Neuronal stem cell (in vitro differentiated cells): ENCODE measurements around the gene SMTNL2.

Experiments
- DNase-seq: peaks from one replicate; pipeline ENCODE4 v3.0.0-alpha.2; 2013; ENCODE audit warnings: low spot score
- H2AFZ ChIP-seq: one replicate; pipeline ENCODE4 v1.6.1; 2013; ENCODE audit warnings: mild to moderate bottlenecking, low read length, inconsistent platforms
- H2AK5ac ChIP-seq: 2 replicates; pipeline ENCODE4 v1.6.1; 2013; ENCODE audit warnings: low read depth, mild to moderate bottlenecking, inconsistent platforms, low read length, moderate library complexity, mixed read lengths
- H2BK120ac ChIP-seq: 2 replicates; pipeline ENCODE4 v1.6.1; 2013; ENCODE audit warnings: low read depth, mild to moderate bottlenecking, inconsistent platforms, low read length, moderate library complexity, mixed read lengths
- H2BK12ac ChIP-seq: one replicate; pipeline ENCODE4 v1.6.1; 2013; ENCODE audit warnings: low read length, inconsistent platforms
- H2BK15ac ChIP-seq: 2 replicates; pipeline ENCODE4 v1.6.1; 2013; ENCODE audit warnings: mild to moderate bottlenecking, low read length, inconsistent platforms, mixed read lengths
- H2BK5ac ChIP-seq: one replicate; pipeline ENCODE4 v1.6.1; 2013; ENCODE audit warnings: inconsistent platforms, mild to moderate bottlenecking, low read length, moderate library complexity
- H3K14ac ChIP-seq: one replicate; pipeline ENCODE4 v1.6.1; 2013; ENCODE audit warnings: low read length, inconsistent platforms
- H3K18ac ChIP-seq: 2 replicates; pipeline ENCODE4 v1.6.1; 2013; ENCODE audit warnings: low read length, inconsistent platforms
- H3K23ac ChIP-seq: 2 replicates; pipeline ENCODE4 v1.6.1; 2013; ENCODE audit warnings: low read depth, mild to moderate bottlenecking, mixed read lengths, low read length, inconsistent platforms; ENCODE audit not compliant: poor library complexity
- H3K27ac ChIP-seq: replicated peaks from 3 replicates; pipeline ENCODE4 v1.5.1; 2013; ENCODE audit warnings: low read length, inconsistent platforms
- H3K27me3 ChIP-seq, 3 experiments: 2 replicates each; pipeline ENCODE4 v1.6.1; 2013; ENCODE audit warnings: low read length in 3 of 3, mild to moderate bottlenecking in 2 of 3, inconsistent platforms in 1 of 3, low read depth in 1 of 3, mixed read lengths in 1 of 3, moderate library complexity in 1 of 3; ENCODE audit not compliant: control insufficient read depth in 3 of 3, insufficient read depth in 3 of 3
- H3K36me3 ChIP-seq, 2 donors: replicated peaks in 1 of 2; 2 replicates each; pipeline ENCODE4 v1.6.1; 2013; ENCODE audit warnings: low read length in 2 of 2; ENCODE audit not compliant: control insufficient read depth in 2 of 2, insufficient read depth in 2 of 2
- H3K4ac ChIP-seq: 2 replicates; pipeline ENCODE4 v1.6.1; 2013; ENCODE audit warnings: inconsistent platforms, mild to moderate bottlenecking, low read length, moderate library complexity
- H3K4me1 ChIP-seq, 2 donors: 1 replicate in 1 of 2; 2 replicates in 1 of 2; pipeline ENCODE4 v1.6.1; 2013; ENCODE audit warnings: low read length in 2 of 2, low read depth in 1 of 2; ENCODE audit not compliant: control insufficient read depth in 2 of 2, insufficient read depth in 1 of 2
- H3K4me2 ChIP-seq: one replicate; pipeline ENCODE4 v1.6.1; 2013; ENCODE audit warnings: mild to moderate bottlenecking, low read length, inconsistent platforms; ENCODE audit not compliant: insufficient read depth, poor library complexity, severe bottlenecking
- H3K4me3 ChIP-seq, 2 donors: 2 replicates each; pipeline ENCODE4 v1.5.1; 2013; ENCODE audit warnings: low read length in 2 of 2, mild to moderate bottlenecking in 2 of 2, inconsistent platforms in 1 of 2, moderate library complexity in 1 of 2
- H3K79me1 ChIP-seq: one replicate; pipeline ENCODE4 v1.6.1; 2013; ENCODE audit warnings: low read depth, mild to moderate bottlenecking, inconsistent platforms, low read length, moderate library complexity
- H3K9ac ChIP-seq: one replicate; pipeline ENCODE4 v1.6.1; 2013; ENCODE audit warnings: mild to moderate bottlenecking, low read depth, low read length, inconsistent platforms; ENCODE audit not compliant: poor library complexity
- H3K9me3 ChIP-seq, 2 donors: replicated peaks in 1 of 2; 2 replicates each; pipeline versions ENCODE3 to v1.6.1; 2013; ENCODE audit warnings: low read length in 2 of 2, mild to moderate bottlenecking in 2 of 2, inconsistent platforms in 1 of 2, low read depth in 1 of 2, mixed read lengths in 1 of 2, moderate library complexity in 1 of 2; ENCODE audit not compliant: control insufficient read depth in 2 of 2, insufficient read depth in 1 of 2
- H4K8ac ChIP-seq: one replicate; pipeline ENCODE4 v1.6.1; 2013; ENCODE audit warnings: low read depth, mild to moderate bottlenecking, inconsistent platforms, low read length, moderate library complexity
- H4K91ac ChIP-seq: one replicate; pipeline ENCODE4 v1.6.1; 2013; ENCODE audit warnings: low read length, low read depth, mild to moderate bottlenecking, inconsistent platforms; ENCODE audit not compliant: poor library complexity
- WGBS, 2 donors: extraction: QIAGEN DNeasy Blood & Tissue Kit; methylation state at CpG; one replicate each; pipeline ENCODE4 v1.1.7; 2013; ENCODE audit warnings: missing lambda C conversion rate in 2 of 2, mixed read lengths in 1 of 2; ENCODE audit not compliant: insufficient read length in 2 of 2, insufficient replicate concordance in 1 of 2; ENCODE audit errors: extremely low coverage in 2 of 2; 5-methylcytosine and 5-hydroxymethylcytosine counted together

Gene SMTNL2

DNA sequence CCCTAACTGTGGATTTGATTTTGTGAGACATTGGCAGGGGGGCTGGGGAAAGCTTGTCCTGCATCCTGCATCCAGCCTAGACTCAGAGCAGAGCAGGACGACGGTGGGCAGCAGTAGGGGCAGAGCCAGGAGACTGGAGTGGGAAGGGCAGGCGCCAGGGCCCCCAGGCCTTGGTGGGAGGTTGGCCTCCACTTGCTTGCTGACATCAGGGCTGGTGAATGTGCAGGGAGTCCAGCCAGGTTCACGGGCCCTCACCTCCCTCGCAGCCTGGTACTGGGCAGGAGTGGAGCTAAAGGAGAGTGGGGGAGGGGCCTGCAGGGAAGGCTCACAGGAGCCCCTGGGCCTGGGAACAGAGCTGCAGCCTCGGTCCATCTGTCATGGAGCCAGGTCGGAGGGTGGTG is 2.2 kb upstream of the SMTNL2 start:
- Histone ChIP-seq H3K36me3 (no peaks in the 10 kb centered on the region), H3K14ac (peak overlapping the region; percentile 71), H3K9me3 (peaks cover 0 to 2% of the 10 kb centered on the region in 2 donors), H3K4me2 (no peak overlapping the region), H2BK120ac (peak overlapping the region; percentile 54), H2BK12ac (peak overlapping the region; percentile 84), H3K4ac (peak overlapping the region; percentile 10), H2AFZ (no peak overlapping the region), H3K18ac (peak overlapping the region; percentile 97), H3K23ac (peak overlapping the region; percentile 55), H4K8ac (peak overlapping the region; percentile 82), H3K9ac (peak overlapping the region; percentile 53), H3K4me3 (no peak overlapping the region), H2BK15ac (peak overlapping the region; percentile 100), H2AK5ac (peak overlapping the region; percentile 99), H3K79me1 (peaks cover 10% of the 10 kb centered on the region), H3K27me3 (peaks cover 4 to 72% (median 22%) of the 10 kb centered on the region in 3 experiments), H4K91ac (peak overlapping the region; percentile 72), H3K4me1 (peaks cover 12 to 24% of the 10 kb centered on the region in 2 donors), H2BK5ac (peak overlapping the region; percentile 78), H3K27ac (no peak overlapping the region)
- no peak for DNase-seq
- WGBS, 2 donors = no CpG with 5 or more reads among the region's 7 CpGs

DNA sequence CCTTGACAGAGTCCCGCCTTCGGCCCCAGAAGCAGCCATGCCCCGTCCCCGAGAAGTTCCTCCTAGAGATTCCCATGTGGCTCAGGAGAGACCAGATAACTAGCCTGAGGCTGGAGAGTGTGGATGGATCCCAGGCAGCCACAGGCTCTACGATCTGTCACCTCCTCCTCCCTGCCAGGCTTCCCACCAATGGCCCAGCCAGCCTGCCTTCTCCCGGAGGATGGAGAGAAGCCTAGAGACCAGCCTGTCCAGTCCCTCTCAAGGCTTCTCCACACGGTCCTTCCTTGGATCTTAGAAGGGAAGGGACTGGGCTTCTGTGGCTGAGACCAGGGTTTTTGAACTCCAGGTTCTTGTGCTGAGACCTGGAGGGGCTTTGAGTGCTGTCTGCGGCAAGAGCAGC is 1.6 kb upstream of the SMTNL2 start:
- H3K14ac ChIP-seq = no peak overlapping the region
- H4K8ac ChIP-seq = no peak overlapping the region
- H3K79me1 ChIP-seq = peaks cover 10% of the 10 kb centered on the region
- peak overlapping the region; percentile 50 for H2BK12ac ChIP-seq
- no peak for DNase-seq
- H3K4me2 ChIP-seq = no peak overlapping the region
- peak overlapping the region; percentile 97 for H3K18ac ChIP-seq
- H3K27ac ChIP-seq = no peak overlapping the region
- no peak overlapping the region for H3K4me3 ChIP-seq
- no peak overlapping the region for H2AFZ ChIP-seq
- no peaks in the 10 kb centered on the region for H3K36me3 ChIP-seq
- peaks cover 7 to 19% of the 10 kb centered on the region in 2 donors for H3K4me1 ChIP-seq
- H2BK120ac ChIP-seq = peak overlapping the region; percentile 47
- H3K27me3 ChIP-seq = peaks cover 4 to 77% (median 22%) of the 10 kb centered on the region in 3 experiments
- peak overlapping the region; percentile 28 for H3K4ac ChIP-seq
- WGBS, 2 donors = no CpG with 5 or more reads among the region's 8 CpGs
- peak overlapping the region; percentile 100 for H2BK15ac ChIP-seq
- H2AK5ac ChIP-seq = peak overlapping the region; percentile 99
- peak overlapping the region; percentile 32 for H3K9ac ChIP-seq
- peaks cover 0 to 2% of the 10 kb centered on the region in 2 donors for H3K9me3 ChIP-seq
- peak overlapping the region; percentile 78 for H2BK5ac ChIP-seq
- H4K91ac ChIP-seq = no peak overlapping the region
- H3K23ac ChIP-seq = no peak overlapping the region

DNA sequence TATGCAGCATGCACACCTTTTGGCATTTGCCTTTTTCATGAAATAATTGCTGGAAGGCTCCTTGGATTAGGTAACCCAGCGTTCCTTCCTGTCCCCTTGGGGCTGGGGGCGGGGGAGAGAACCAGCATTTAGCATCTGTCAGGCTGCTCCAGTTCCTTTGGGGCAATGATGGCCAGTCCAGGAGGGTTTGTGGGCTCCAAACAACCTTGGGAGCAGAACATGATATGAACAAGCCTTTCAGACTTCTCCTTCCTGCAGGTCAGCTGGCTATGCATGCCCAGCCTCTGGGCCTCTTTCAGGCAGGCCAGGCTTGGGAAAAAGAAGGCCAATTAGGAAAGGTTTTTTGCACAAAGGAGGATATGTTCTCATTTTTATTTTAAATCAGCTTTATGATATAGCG is 1.1 kb upstream of the SMTNL2 start:
- Histone ChIP-seq H2BK120ac (no peak overlapping the region), H3K4me3 (no peak overlapping the region), H3K9ac (peak overlapping the region; percentile 32), H3K79me1 (peaks cover 10% of the 10 kb centered on the region), H2BK15ac (peak overlapping the region; percentile 100), H3K9me3 (peaks cover 0 to 2% of the 10 kb centered on the region in 2 donors), H4K91ac (no peak overlapping the region), H3K4me1 (peaks cover 7 to 19% of the 10 kb centered on the region in 2 donors), H3K14ac (no peak overlapping the region), H3K4me2 (no peak overlapping the region), H2BK5ac (no peak overlapping the region), H3K27me3 (peaks cover 4 to 83% (median 22%) of the 10 kb centered on the region in 3 experiments), H2AK5ac (peak overlapping the region; percentile 99), H3K36me3 (no peaks in the 10 kb centered on the region), H2AFZ (no peak overlapping the region), H2BK12ac (no peak overlapping the region), H3K18ac (peak overlapping the region; percentile 56), H3K23ac (no peak overlapping the region), H3K27ac (no peak overlapping the region), H4K8ac (no peak overlapping the region), H3K4ac (no peak overlapping the region)
- no CpG with 5 or more reads among the region's 3 CpGs for WGBS, 2 donors
- DNase-seq = no peak

- Histone ChIP-seq H2BK12ac (no peak overlapping the region), H4K91ac (no peak overlapping the region), H3K27me3 (peaks cover 4 to 88% (median 22%) of the 10 kb centered on the region in 3 experiments), H3K4me1 (peaks cover 7 to 19% of the 10 kb centered on the region in 2 donors), H2BK120ac (no peak overlapping the region), H3K18ac (peak overlapping the region; percentile 80), H3K9me3 (peaks cover 0 to 3% of the 10 kb centered on the region in 2 donors), H3K79me1 (peaks cover 10% of the 10 kb centered on the region), H3K4ac (no peak overlapping the region), H2BK5ac (peak overlapping the region; percentile 90), H4K8ac (no peak overlapping the region), H3K23ac (peak overlapping the region; percentile 44), H2AFZ (peak overlapping the region; percentile 90), H2BK15ac (peak overlapping the region; percentile 91), H3K9ac (no peak overlapping the region), H3K36me3 (no peaks in the 10 kb centered on the region), H3K27ac (no peak overlapping the region), H3K14ac (no peak overlapping the region), H3K4me2 (peak overlapping the region; percentile 100), H2AK5ac (peak overlapping the region; percentile 81), H3K4me3 (peak overlapping the region; percentile 32 to 79)
- no peak for DNase-seq
- WGBS, 2 donors = no CpG with 5 or more reads among the region's 12 CpGs
These were observed 588 bp upstream of the SMTNL2 start for GRCh38 chr17:4583782-4584100.
